ENCODE results near the gene ZNF841. TPM values are rescaled to one million over a fixed set of nuclear protein-coding genes. Genes with fewer than 3 reads are reported as not detected.
A peak's percentile ranks its signal among the peaks of the same experiment; 100 is the strongest.

Gene ZNF841
- total and polyA plus RNA-seq, 2 of the 8 experiments (the other 6 are each of a cell fraction or from before 2014, with no cell fraction given), result 4.1 to 17.9 TPM

- no peak overlapping the region for H3K23ac ChIP-seq (ENCODE audit: insufficient read length)
- H3K79me1 ChIP-seq (ENCODE audit: low read depth, low read length), result no peaks in the 10 kb centered on the region
- H4K91ac ChIP-seq (replicated peaks; ENCODE audit: insufficient read length, low read length), result no peak overlapping the region
- H2BK15ac ChIP-seq (ENCODE audit: low read length), result no peak overlapping the region
- H2BK120ac ChIP-seq (replicated peaks; ENCODE audit: low read depth, low read length), result no peak overlapping the region
- no peak overlapping the region for H2BK20ac ChIP-seq (ENCODE audit: low read length)
- H2BK5ac ChIP-seq (ENCODE audit: low read depth, low read length), result no peak overlapping the region
- H3K4me3 ChIP-seq (ENCODE audit: extremely low read depth in 1 of 4, insufficient read depth in 2 of 4, low read depth in 3 of 4, low read length in 4 of 4), result no peak overlapping the region
- TF ChIP-seq CBX5 (IDR thresholded peaks at IDR 0.05; ENCODE audit: low read depth, low read length), result no peak
- TF ChIP-seq, protein P1, sequence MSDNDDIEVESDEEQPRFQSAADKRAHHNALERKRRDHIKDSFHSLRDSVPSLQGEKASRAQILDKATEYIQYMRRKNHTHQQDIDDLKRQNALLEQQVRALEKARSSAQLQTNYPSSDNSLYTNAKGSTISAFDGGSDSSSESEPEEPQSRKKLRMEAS (IDR thresholded peaks at IDR 0.05), result peak; percentile 11; the same call in 1 of the 2 replicates
- TF ChIP-seq KDM4A (IDR thresholded peaks at IDR 0.05; ENCODE audit: low read depth, low read length, severe bottlenecking), result no peak
- no peak for TF ChIP-seq SIX5 (IDR thresholded peaks at IDR 0.05; ENCODE audit: low read depth, low read length)
- TF ChIP-seq BACH1 (IDR thresholded peaks at IDR 0.05; ENCODE audit: low read length), result no peak
- no peak for TF ChIP-seq FOSL1 (IDR thresholded peaks at IDR 0.05; ENCODE audit: insufficient read depth, low read depth, low read length)
- TF ChIP-seq, protein P2, sequence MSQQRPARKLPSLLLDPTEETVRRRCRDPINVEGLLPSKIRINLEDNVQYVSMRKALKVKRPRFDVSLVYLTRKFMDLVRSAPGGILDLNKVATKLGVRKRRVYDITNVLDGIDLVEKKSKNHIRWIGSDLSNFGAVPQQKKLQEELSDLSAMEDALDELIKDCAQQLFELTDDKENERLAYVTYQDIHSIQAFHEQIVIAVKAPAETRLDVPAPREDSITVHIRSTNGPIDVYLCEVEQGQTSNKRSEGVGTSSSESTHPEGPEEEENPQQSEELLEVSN (IDR thresholded peaks at IDR 0.05), result peak; percentile 57
- no peaks in the 10 kb centered on the region for H4K20me1 ChIP-seq (replicated peaks in 1 of 2; ENCODE audit: control insufficient read depth in 1 of 2, insufficient read depth in 2 of 2, low read length in 2 of 2)
- H3K9ac ChIP-seq (replicated peaks in 1 of 4; ENCODE audit: extremely low read depth in 1 of 4, low read depth in 3 of 4, low read length in 3 of 4), result no peak overlapping the region
- no peak for FAIRE-seq
- H3K36me3 ChIP-seq (ENCODE audit: control insufficient read depth in 2 of 4, insufficient read depth in 4 of 4, low read length in 3 of 4), result peaks cover 10 to 43% (median 33%) of the 10 kb centered on the region in 4 experiments; a peak in 7 of 8 replicates
- WGBS, 2 experiments (ENCODE audit: extremely low coverage in 1 of 2, insufficient coverage in 1 of 2, insufficient read length in 1 of 2, insufficient replicate concordance in 2 of 2, low coverage in 1 of 2, low lambda C conversion rate in 2 of 2, missing lambda C conversion rate in 1 of 2), result 86% methylated on average over 3 of the region's 3 CpGs; no CpG with 5 or more reads in 1 of the 2 experiments
- no peak overlapping the region for H2AFZ ChIP-seq (ENCODE audit: low read length)
- H3K79me2 ChIP-seq (ENCODE audit: control insufficient read depth in 1 of 2, insufficient read depth in 2 of 2, low read length in 2 of 2), result no peaks in the 10 kb centered on the region
- no peak overlapping the region for H3K56ac ChIP-seq (replicated peaks; ENCODE audit: insufficient read length, low read depth, low read length)
- H3K14ac ChIP-seq (ENCODE audit: insufficient read length), result no peak overlapping the region
- no peak overlapping the region for H4K8ac ChIP-seq (ENCODE audit: extremely low read depth, insufficient read depth, low read length)
- no peak overlapping the region for H3K4ac ChIP-seq (replicated peaks; ENCODE audit: insufficient read length, low read depth, low read length)
- no peak overlapping the region for H3K18ac ChIP-seq (ENCODE audit: extremely low read depth, low read length)
- DNase-seq (ENCODE audit: low read depth in 1 of 2, low spot score in 2 of 2), result no peak
- no peak overlapping the region for H4K5ac ChIP-seq (ENCODE audit: insufficient read length, low read depth, low read length)
- H3K27me3 ChIP-seq (replicated peaks in 1 of 4; ENCODE audit: control insufficient read depth in 3 of 4, extremely low read depth in 1 of 4, insufficient read depth in 3 of 4, low read length in 3 of 4), result no peaks in the 10 kb centered on the region
- ChIA-PET CTCF (ENCODE audit: partially characterized antibody) (no interaction called here), POLR2A (ENCODE audit: partially characterized antibody) (no interaction called here)
- no peaks in the 10 kb centered on the region for H3K23me2 ChIP-seq (ENCODE audit: low read depth, low read length)
- peaks cover 84% of the 10 kb centered on the region in 2 experiments for H3K9me3 ChIP-seq (ENCODE audit: insufficient read depth in 2 of 2, low read depth in 1 of 2, low read length in 1 of 2)
- no peak overlapping the region for H2AK5ac ChIP-seq (ENCODE audit: low read depth, low read length)
- H3K4me2 ChIP-seq (ENCODE audit: insufficient read depth in 1 of 2, low read depth in 2 of 2, low read length in 2 of 2), result no peak overlapping the region
- no peak overlapping the region for H3K27ac ChIP-seq (ENCODE audit: low read depth, low read length)
- no peaks in the 10 kb centered on the region for H3K4me1 ChIP-seq (replicated peaks in 1 of 4; ENCODE audit: control insufficient read depth in 3 of 4, insufficient read depth in 4 of 4, low read length in 3 of 4)
- H2BK12ac ChIP-seq (ENCODE audit: low read depth, low read length), result no peak overlapping the region
Observed at GRCh38 chr19:52112624-52113023, 17.1 kb upstream of the ZNF841 start.

All from H1 (cell line).